MCF 10A (cell line): Measurements from ENCODE around the gene CNDP2. TPM values are rescaled to one million over a fixed set of nuclear protein-coding genes. Genes with fewer than 3 reads are reported as not detected.

Experiments used
- BruUV-seq: library from RNA; stranded (reverse); fragments of 400-500 nt; replicated peaks from 2 replicates; lab custom pipeline; 2021; lab: Mats Ljungman, UMichigan
- CTCF ChIA-PET: fragments of 300-600 bp; sonication (Branson Sonifier 250); formaldehyde crosslinking; extraction: SDS; loops from one replicate; lab custom pipeline; 2021; ENCODE audit warnings: antibody characterized with exemption, inconsistent platforms; lab: Yijun Ruan, JAX
- POLR2A ChIA-PET: fragments of 300-600, 350-650 bp; sonication (Branson Sonifier 250); formaldehyde crosslinking; extraction: SDS; loops from one replicate; lab custom pipeline; 2020; ENCODE audit warnings: antibody characterized with exemption, inconsistent platforms; lab: Yijun Ruan, JAX
- DNase-seq: peaks from one replicate; pipeline ENCODE4 v3.0.0-alpha.2; 2018; ENCODE audit not compliant: unreplicated experiment
- H3K27ac Mint-ChIP-seq: one replicate; pipeline ENCODE4 v1.8.0; 2022; ENCODE audit warnings: mild to moderate bottlenecking, low read depth, mixed read lengths; ENCODE audit not compliant: unreplicated experiment
- H3K27me3 Mint-ChIP-seq: one replicate; pipeline ENCODE4 v1.8.0; 2022; ENCODE audit warnings: mixed read lengths; ENCODE audit not compliant: insufficient read depth, unreplicated experiment
- H3K36me3 Mint-ChIP-seq: one replicate; pipeline ENCODE4 v1.8.0; 2022; ENCODE audit warnings: mild to moderate bottlenecking, moderate library complexity, mixed read lengths; ENCODE audit not compliant: insufficient read depth, unreplicated experiment
- H3K4me1 Mint-ChIP-seq: one replicate; pipeline ENCODE4 v1.8.0; 2022; ENCODE audit warnings: mixed read lengths; ENCODE audit not compliant: insufficient read depth, unreplicated experiment
- H3K4me3 Mint-ChIP-seq: one replicate; pipeline ENCODE4 v1.8.0; 2022; ENCODE audit warnings: mild to moderate bottlenecking, moderate library complexity, mixed read lengths; ENCODE audit not compliant: unreplicated experiment
- H3K9me3 Mint-ChIP-seq: one replicate; pipeline ENCODE4 v1.8.0; 2022; ENCODE audit warnings: mixed read lengths; ENCODE audit not compliant: unreplicated experiment
- intact Hi-C: fragments of 100-400 bp; cut with micrococcal nuclease; formaldehyde crosslinking; loops from 2 replicates; pipeline ENCODE4 v1.14.1; 2022
- total RNA-seq: library from RNA; stranded (reverse); gene quantifications from 2 replicates; pipeline ENCODE4 v1.2.3, GENCODE V29; 2022
- TF ChIP-seq, protein P1 (sequence below): fragments of 200-600 bp; IDR thresholded peaks from one replicate; pipeline ENCODE4 v1.8.0; 2022; ENCODE audit warnings: antibody characterized with exemption, mild to moderate bottlenecking; ENCODE audit not compliant: unreplicated experiment

Gene CNDP2
- total RNA-seq, 1 experiment from 2014 or later, result 194 TPM

DNA sequence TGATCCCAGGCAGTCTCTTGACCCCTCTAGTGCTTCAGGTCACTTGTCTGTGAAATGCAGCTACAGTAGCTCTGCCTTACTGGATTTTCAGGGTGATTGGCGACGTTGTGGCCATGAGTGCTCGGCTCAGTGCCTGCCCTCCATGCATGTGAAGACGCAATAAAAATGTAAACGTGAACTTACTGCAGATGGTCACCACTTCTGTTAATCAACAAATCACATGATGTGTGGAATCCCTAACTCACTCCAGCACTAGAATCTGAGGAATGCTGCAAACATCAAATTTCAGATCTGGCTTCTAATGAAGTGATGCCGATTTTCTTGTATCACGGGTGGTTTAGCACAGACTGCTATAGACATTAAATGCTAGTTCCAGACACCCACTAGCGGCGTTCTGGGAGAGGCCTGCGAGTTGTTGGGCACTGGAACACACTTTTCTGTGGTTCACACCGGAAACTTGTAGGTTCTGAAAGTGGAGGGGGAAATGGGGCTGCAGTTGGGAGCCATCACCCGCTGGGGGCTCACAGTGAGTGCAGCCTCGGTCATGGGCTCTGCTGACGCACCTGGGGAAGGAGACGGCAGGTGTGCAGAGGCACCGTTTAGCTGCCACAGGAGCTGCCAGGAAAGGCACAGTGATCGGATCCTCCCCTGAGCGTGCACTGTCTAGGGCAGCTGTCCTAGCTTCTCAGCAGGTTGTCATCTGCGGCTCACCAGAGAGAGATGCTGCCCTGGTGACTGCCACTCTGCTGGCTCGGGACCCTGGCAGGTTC, 44.7 kb downstream of the CNDP2 start:
- no peak for DNase-seq
- TF ChIP-seq, protein P1, sequence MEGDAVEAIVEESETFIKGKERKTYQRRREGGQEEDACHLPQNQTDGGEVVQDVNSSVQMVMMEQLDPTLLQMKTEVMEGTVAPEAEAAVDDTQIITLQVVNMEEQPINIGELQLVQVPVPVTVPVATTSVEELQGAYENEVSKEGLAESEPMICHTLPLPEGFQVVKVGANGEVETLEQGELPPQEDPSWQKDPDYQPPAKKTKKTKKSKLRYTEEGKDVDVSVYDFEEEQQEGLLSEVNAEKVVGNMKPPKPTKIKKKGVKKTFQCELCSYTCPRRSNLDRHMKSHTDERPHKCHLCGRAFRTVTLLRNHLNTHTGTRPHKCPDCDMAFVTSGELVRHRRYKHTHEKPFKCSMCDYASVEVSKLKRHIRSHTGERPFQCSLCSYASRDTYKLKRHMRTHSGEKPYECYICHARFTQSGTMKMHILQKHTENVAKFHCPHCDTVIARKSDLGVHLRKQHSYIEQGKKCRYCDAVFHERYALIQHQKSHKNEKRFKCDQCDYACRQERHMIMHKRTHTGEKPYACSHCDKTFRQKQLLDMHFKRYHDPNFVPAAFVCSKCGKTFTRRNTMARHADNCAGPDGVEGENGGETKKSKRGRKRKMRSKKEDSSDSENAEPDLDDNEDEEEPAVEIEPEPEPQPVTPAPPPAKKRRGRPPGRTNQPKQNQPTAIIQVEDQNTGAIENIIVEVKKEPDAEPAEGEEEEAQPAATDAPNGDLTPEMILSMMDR, result no peak
- Mint-ChIP-seq H3K36me3 (no peaks in the 10 kb centered on the region), H3K4me1 (peaks cover 15% of the 10 kb centered on the region), H3K4me3 (no peak overlapping the region), H3K27me3 (no peaks in the 10 kb centered on the region), H3K27ac (no peak overlapping the region), H3K9me3 (no peaks in the 10 kb centered on the region)
- BruUV-seq, result no TSS peak
- intact Hi-C loops, result no loop called here
- ChIA-PET CTCF (interaction anchor here (0.6 to 1.4 kb wide), 3 partner anchors 11 to 608 kb away, joined by 3 to 6 read pairs (median 3); no protein-coding TSS in a partner anchor), POLR2A (interaction anchor here (0.6 to 4.6 kb wide), 8 partner anchors 10 to 1820 kb away, joined by 3 to 37 read pairs (median 4); partner anchors contain the start of genes CNDP2 and TSHZ1)

DNA sequence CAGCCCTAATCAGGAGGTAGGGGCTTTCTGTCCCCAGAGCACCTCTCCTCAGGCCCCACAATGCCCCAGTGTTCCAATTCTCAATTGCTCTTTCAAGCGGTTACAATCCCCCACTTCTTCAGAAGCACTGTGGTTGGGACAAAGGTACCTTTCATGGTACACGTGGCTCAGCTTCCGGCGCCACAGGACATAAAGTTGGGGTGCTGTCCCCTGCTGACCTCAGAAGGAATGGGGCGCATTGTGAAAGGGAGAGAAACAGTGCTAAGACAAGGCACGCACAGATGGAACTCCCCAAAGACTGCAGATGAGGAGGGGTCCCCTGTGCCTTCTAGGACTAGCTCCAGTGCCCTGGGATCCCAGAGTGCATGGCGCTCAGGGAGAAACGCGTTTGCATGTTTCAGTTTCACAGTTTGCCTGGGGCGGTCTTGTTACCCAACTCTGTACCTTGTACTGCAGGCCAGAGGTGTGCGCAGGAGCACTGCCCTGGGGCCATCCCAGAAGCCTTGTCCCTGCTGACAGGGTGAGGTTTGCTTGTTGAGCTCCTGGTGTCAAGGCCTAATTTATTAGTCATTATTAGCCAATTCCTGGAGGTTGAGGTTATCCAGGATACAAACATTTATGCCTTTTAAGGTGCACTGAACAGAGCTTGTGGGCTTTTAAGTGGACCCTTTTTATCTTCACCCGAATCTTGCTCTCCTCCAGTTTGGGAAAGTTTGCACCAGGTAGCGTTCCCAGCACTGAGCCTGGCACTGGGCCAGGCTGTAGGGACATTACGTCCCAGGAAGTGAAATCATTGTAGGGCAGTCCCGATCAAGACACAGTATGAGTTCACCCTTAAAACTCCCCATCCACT, 45.8 kb downstream of the CNDP2 start:
- DNase-seq, result peak; percentile 55
- intact Hi-C loops, result loop anchor here (2.0 kb wide), 1 partner anchor 45 kb away; the partner anchor contains the start of gene CNDP2
- Mint-ChIP-seq H3K4me3 (peak overlapping the region; percentile 61), H3K27me3 (no peaks in the 10 kb centered on the region), H3K9me3 (no peaks in the 10 kb centered on the region), H3K36me3 (no peaks in the 10 kb centered on the region), H3K4me1 (peaks cover 19% of the 10 kb centered on the region), H3K27ac (peak overlapping the region; percentile 67)
- CTCF ChIA-PET, result interaction anchor here (0.7 to 1.4 kb wide), 3 partner anchors 10 to 48 kb away, joined by 3 to 6 read pairs (median 5); no protein-coding TSS in a partner anchor
- TF ChIP-seq, protein P1, result no peak
- POLR2A ChIA-PET, result interaction anchor here (0.6 to 4.6 kb wide), 19 partner anchors 10 to 1821 kb away, joined by 3 to 37 read pairs (median 3); partner anchors contain the start of genes CNDP2, TSHZ1 and ZNF407
- no TSS peak for BruUV-seq

- H3K9me3 Mint-ChIP-seq, result peaks cover 10% of the 10 kb centered on the region
- no peak overlapping the region for H3K4me3 Mint-ChIP-seq
- intact Hi-C loops, result no loop called here
- H3K36me3 Mint-ChIP-seq, result no peaks in the 10 kb centered on the region
- H3K27me3 Mint-ChIP-seq, result no peaks in the 10 kb centered on the region
- DNase-seq, result no peak
- no peak overlapping the region for H3K27ac Mint-ChIP-seq
- ChIA-PET CTCF (interaction anchor here (0.7 to 6.2 kb wide), 4 partner anchors 14 to 191 kb away, joined by 3 to 36 read pairs (median 6); partner anchors contain the start of gene CNDP2), POLR2A (interaction anchor here (4.6 kb wide), 1 partner anchor 49 kb away, joined by 37 read pairs; the partner anchor contains the start of gene CNDP2)
- TF ChIP-seq, protein P1, result no peak
- no TSS peak for BruUV-seq
- H3K4me1 Mint-ChIP-seq, result peaks cover 25% of the 10 kb centered on the region
Measured at GRCh38 chr18:74544898-74545297, 48.7 kb downstream of the CNDP2 start.
